K562 (cell line): ENCODE measurements around the gene LINS1. TPM values are rescaled to one million over a fixed set of nuclear protein-coding genes. Genes with fewer than 3 reads are reported as not detected.

Source experiments
- ATAC-seq: fragments of 200-7000 bp; cut with Tn5 transposase; 3 replicates; pipeline ENCODE4 v1.9.1; 2020; ENCODE audit warnings: moderate library complexity
- BruUV-seq: library from RNA; stranded (reverse); fragments of 400-500 nt; replicated peaks from 2 replicates; lab custom pipeline; 2021; lab: Mats Ljungman, UMichigan
- CTCF ChIA-PET: fragments of 300-600 bp; formaldehyde crosslinking; extraction: SDS; loops from one replicate; lab custom pipeline; 2021; ENCODE audit warnings: low intra/inter-chr PET ratio; lab: Yijun Ruan, JAX
- POLR2A ChIA-PET: fragments of 300-600, 350-650 bp; sonication (Branson Sonifier 250); formaldehyde crosslinking; extraction: SDS; loops from one replicate; lab custom pipeline; 2021; ENCODE audit warnings: antibody characterized with exemption, inconsistent platforms; lab: Yijun Ruan, JAX
- DNase-seq, 4 experiments: peaks; one replicate each; pipeline versions ENCODE4 v3.0.0 to v3.0.0-alpha.2; 2011 to 2018; ENCODE audit warnings: low spot score in 3 of 4, mixed read lengths in 3 of 4; ENCODE audit errors: extremely low read depth in 1 of 4
- FAIRE-seq: peaks from 2 replicates; lab custom pipeline; 2011; peaks lifted over from hg19 to GRCh38; lab: Jason Lieb, UNC
- H2AFZ ChIP-seq: 2 replicates; pipeline ENCODE4 v1.6.0; 2011; ENCODE audit warnings: low read depth, low read length, control low read depth, inconsistent platforms
- H3K27ac ChIP-seq: fragments of 200-600 bp; 3 replicates; pipeline ENCODE4 v1.8.0; 2011; ENCODE audit warnings: low read depth, mild to moderate bottlenecking, control low read depth, inconsistent platforms, low read length, moderate library complexity, mixed read lengths; ENCODE audit errors: extremely low read depth
- H3K27me3 ChIP-seq, 2 experiments: fragments of 300-600 bp in 1 of 2; 2 replicates in 1 of 2; 3 replicates in 1 of 2; pipeline versions ENCODE4 v1.6.0 to v1.8.0; 2011; ENCODE audit warnings: inconsistent platforms in 2 of 2, low read length in 2 of 2, mild to moderate bottlenecking in 1 of 2, mixed read lengths in 1 of 2, moderate library complexity in 1 of 2; ENCODE audit not compliant: control insufficient read depth in 2 of 2, insufficient read depth in 2 of 2
- H3K36me3 ChIP-seq: fragments of 300-600 bp; 3 replicates; pipeline ENCODE4 v1.8.0; 2011; ENCODE audit warnings: mild to moderate bottlenecking, low read length, inconsistent platforms; ENCODE audit not compliant: control insufficient read depth, insufficient read depth
- H3K4me1 ChIP-seq, 2 experiments: fragments of 200-600 bp in 1 of 2; replicated peaks in 1 of 2; 2 replicates in 1 of 2; 3 replicates in 1 of 2; pipeline versions ENCODE4 v1.5.1 to v1.8.0; 2011; ENCODE audit warnings: inconsistent platforms in 2 of 2, low read length in 2 of 2, mild to moderate bottlenecking in 1 of 2, mixed read lengths in 1 of 2, moderate library complexity in 1 of 2; ENCODE audit not compliant: control insufficient read depth in 2 of 2, insufficient read depth in 2 of 2
- H3K4me2 ChIP-seq: 2 replicates; pipeline ENCODE4 v1.6.1; 2011; ENCODE audit warnings: low read length, control low read depth, inconsistent platforms, mixed read lengths; ENCODE audit not compliant: insufficient read depth
- H3K4me3 ChIP-seq: fragments of 200-600 bp; sonication (generic), shearing (Covaris generic); 2 replicates; pipeline ENCODE4 v1.5.1; 2016; ENCODE audit warnings: control low read depth, inconsistent platforms
- H3K79me2 ChIP-seq: fragments of 200-600 bp; 3 replicates; pipeline ENCODE4 v1.8.0; 2011; ENCODE audit warnings: low read length, inconsistent platforms; ENCODE audit not compliant: control insufficient read depth, insufficient read depth
- H3K9ac ChIP-seq, 2 experiments: 2 replicates each; pipeline versions ENCODE4 v1.6.0 to v1.6.1; 2011; ENCODE audit warnings: low read depth in 2 of 2, low read length in 2 of 2, control low read depth in 1 of 2, inconsistent platforms in 1 of 2, mild to moderate bottlenecking in 1 of 2, mixed read lengths in 1 of 2; ENCODE audit not compliant: insufficient read depth in 1 of 2
- H3K9me1 ChIP-seq: one replicate; pipeline ENCODE4 v1.6.0; 2011; ENCODE audit warnings: inconsistent platforms, mild to moderate bottlenecking, low read length, moderate library complexity; ENCODE audit not compliant: control insufficient read depth, insufficient read depth
- H3K9me3 ChIP-seq: replicated peaks from 2 replicates; pipeline ENCODE4 v1.5.1; 2011; ENCODE audit warnings: low read depth, low read length, inconsistent platforms; ENCODE audit not compliant: control insufficient read depth, insufficient read depth
- H4K20me1 ChIP-seq: replicated peaks from 2 replicates; pipeline ENCODE4 v1.6.1; 2011; ENCODE audit warnings: low read length, inconsistent platforms, mixed read lengths; ENCODE audit not compliant: control insufficient read depth, insufficient read depth
- EGR1 ChIP-seq: fragments of 450-650 bp; conservative IDR thresholded peaks from 2 replicates; pipeline ENCODE4 v1.6.1; 2017; ENCODE audit warnings: mild to moderate bottlenecking
- KAT7 ChIP-seq: sonication (generic); formaldehyde crosslinking; IDR thresholded peaks from 2 replicates; pipeline ENCODE4 v1.8.0; 2022; ENCODE audit warnings: missing genetic modification reagents, mild to moderate bottlenecking, borderline replicate concordance
- NFE2 ChIP-seq: IDR thresholded peaks from 2 replicates; pipeline ENCODE4 v1.6.1; 2014; ENCODE audit warnings: antibody characterized with exemption, low read depth
- RBBP5 ChIP-seq: fragments of 200-600 bp; sonication (generic); IDR thresholded peaks from 2 replicates; pipeline ENCODE4 v1.6.1; 2012; ENCODE audit warnings: borderline replicate concordance, mild to moderate bottlenecking, low read length, control low read depth, inconsistent platforms; ENCODE audit not compliant: insufficient read depth, poor library complexity, severe bottlenecking
- SIN3A ChIP-seq, 2 experiments: fragments of 150-350 bp in 1 of 2; IDR thresholded peaks; 2 replicates each; pipeline ENCODE4 v1.6.1; 2011 to 2016; ENCODE audit warnings: borderline replicate concordance in 2 of 2, low read depth in 2 of 2, low read length in 2 of 2, mild to moderate bottlenecking in 2 of 2, moderate library complexity in 2 of 2; ENCODE audit not compliant: control insufficient read depth in 1 of 2
- STAG1 ChIP-seq: sonication (generic); formaldehyde crosslinking; IDR thresholded peaks from 2 replicates; pipeline ENCODE4 v1.5.0; 2020; ENCODE audit warnings: missing genetic modification reagents, borderline replicate concordance
- SUPT5H ChIP-seq: fragments of 450-650 bp; IDR thresholded peaks from 2 replicates; pipeline ENCODE4 v1.6.1; 2016
- TCF7L2 ChIP-seq: fragments of 150-350 bp; IDR thresholded peaks from 2 replicates; pipeline ENCODE4 v1.6.1; 2016; ENCODE audit warnings: low read depth, mild to moderate bottlenecking, low read length, moderate library complexity
- YBX1 ChIP-seq: fragments of 450-650 bp; IDR thresholded peaks from 2 replicates; pipeline ENCODE4 v1.7.1; 2016; ENCODE audit warnings: mild to moderate bottlenecking
- ZEB2 ChIP-seq: fragments of 450-650 bp; IDR thresholded peaks from 2 replicates; pipeline ENCODE4 v1.6.1; 2016
- ZNF274 ChIP-seq: IDR thresholded peaks from 2 replicates; pipeline ENCODE4 v1.6.1; 2011; ENCODE audit warnings: low read depth, mild to moderate bottlenecking, low read length, moderate library complexity, borderline replicate concordance
- ZNF785 ChIP-seq: fragments of 250-450 bp; sonication (Bioruptor Pico); IDR thresholded peaks from 2 replicates; pipeline ENCODE4 v1.4.0; 2020; ENCODE audit warnings: mild to moderate bottlenecking
- WGBS: fragments of 100-300 bp; shearing (Covaris generic); methylation state at CpG from one replicate; pipeline ENCODE4 v1.1.6; 2016; ENCODE audit warnings: low coverage, mixed read lengths; ENCODE audit not compliant: insufficient coverage; ENCODE audit errors: missing lambda C conversion rate; 5-methylcytosine and 5-hydroxymethylcytosine counted together
- in situ Hi-C: fragments of 300-500 bp; cut with MboI; formaldehyde crosslinking; loops from 4 replicates; pipeline ENCODE4 v1.15.0; 2018; ENCODE audit warnings: inconsistent platforms, mixed read lengths
- intact Hi-C: fragments of 100-400 bp; cut with micrococcal nuclease; formaldehyde crosslinking; loops from 2 replicates; pipeline ENCODE4 v1.14.2; 2022
- polyA plus RNA-seq, 8 experiments: library from polyadenylated mRNA; depleted of rRNA in 4 of 8; stranded (reverse) in 5 of 8; unstranded in 3 of 8; fragments of >200 nt; fragmentation: Nextera tagmentation in 2 of 8; fragmentation: Illumina TruSeq in 1 of 8; extraction: Ambion mirVana in 2 of 8; extraction: Trizol in 1 of 8; gene quantifications; 2 replicates each; pipeline versions ENCODE4 v1.2.1 to v1.2.3, GENCODE V29; 2011 to 2014; ENCODE audit warnings: inconsistent platforms in 1 of 8, missing spikeins in 1 of 8
- total RNA-seq, 7 experiments: library from RNA; depleted of rRNA in 6 of 7; stranded (reverse); fragments of >200 nt in 6 of 7; fragmentation: Illumina TruSeq in 2 of 7; extraction: Trizol in 2 of 7; gene quantifications; 2 replicates each; pipeline versions ENCODE4 v1.2.1 to v1.2.3, GENCODE V29; 2011 to 2021; ENCODE audit warnings: low replicate concordance in 1 of 7
- TF ChIP-seq, protein P1 (sequence below): sonication (generic); formaldehyde crosslinking; IDR thresholded peaks from 2 replicates; pipeline ENCODE4 v1.8.1; 2023; ENCODE audit warnings: missing genetic modification reagents, mild to moderate bottlenecking, borderline replicate concordance
- TF ChIP-seq, protein P2 (sequence below): fragments of 450-650 bp; IDR thresholded peaks from 2 replicates; pipeline ENCODE4 v1.7.1; 2018; ENCODE audit warnings: mild to moderate bottlenecking, low read depth; ENCODE audit not compliant: partially characterized antibody

The LINS1 gene
- total and polyA plus RNA-seq, 9 of the 15 experiments (the other 6 are each of a cell fraction or from before 2014, with no cell fraction given) = 15.4 to 31.4 (median 24.6) TPM

DNA sequence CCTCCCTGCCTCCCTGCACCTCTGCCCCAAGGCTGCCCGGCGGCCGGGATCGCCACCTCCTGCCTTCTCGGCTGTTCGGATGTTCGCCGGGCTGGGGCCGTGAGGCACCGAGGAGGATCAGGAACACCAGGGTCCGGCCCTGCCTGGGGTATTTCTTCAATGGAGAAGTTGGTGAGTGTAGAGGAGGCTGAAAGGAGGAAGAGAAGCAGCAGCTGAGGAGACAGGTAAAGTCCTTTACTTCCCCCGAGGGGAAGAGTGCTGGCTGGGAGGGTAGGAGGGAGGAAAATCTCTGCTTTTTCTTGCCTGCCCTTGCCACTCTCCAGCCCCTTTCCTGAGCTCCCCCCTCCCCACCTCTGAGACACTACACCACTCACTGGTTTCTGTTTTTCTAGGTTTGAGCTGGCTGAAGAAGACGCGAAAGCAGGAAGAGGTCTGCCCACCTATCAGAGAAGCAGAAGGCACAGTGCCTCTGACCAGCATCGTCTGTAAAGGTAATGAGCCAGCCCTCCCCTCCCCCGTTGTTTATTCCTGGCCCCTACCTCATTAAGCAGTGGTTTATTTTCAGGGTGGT is 924 bp upstream of the LINS1 start:
- POLR2A ChIA-PET = interaction anchor here (1.0 kb wide), 2 partner anchors 9 to 257 kb away, joined by 3 to 4 read pairs; no protein-coding TSS in a partner anchor
- Histone ChIP-seq H3K9ac (peak overlapping the region; percentile 58 to 94), H3K4me2 (peak overlapping the region; percentile 89), H3K27ac (peak overlapping the region; percentile 66), H3K4me1 (peaks cover 8 to 21% of the 10 kb centered on the region in 2 experiments), H3K27me3 (no peaks in the 10 kb centered on the region), H3K79me2 (peaks cover 77% of the 10 kb centered on the region), H2AFZ (peak overlapping the region; percentile 86), H3K9me3 (no peaks in the 10 kb centered on the region), H3K9me1 (no peaks in the 10 kb centered on the region), H3K36me3 (peaks cover 27% of the 10 kb centered on the region; the same call in 2 of the 3 replicates), H4K20me1 (peaks cover 3% of the 10 kb centered on the region; the same call in 1 of the 2 replicates), H3K4me3 (peak overlapping the region; percentile 66)
- BruUV-seq = no TSS peak
- in situ Hi-C loops (no loop called here), intact Hi-C loops (no loop called here)
- ATAC-seq (peak; percentile 27), FAIRE-seq (no peak), DNase-seq (peak; percentile 20 to 40 (median 32))
- CTCF ChIA-PET = no interaction called here
- WGBS = 0% methylated on average over 10 of the region's 16 CpGs
- no peak for TF ChIP-seq ZNF274
- no peak for TF ChIP-seq TCF7L2
- TF ChIP-seq RBBP5 = peak; percentile 44
- no peak for TF ChIP-seq EGR1
- 0 out of 2 replicates have a peak, but pooled peaks have one; percentile 46 for TF ChIP-seq SUPT5H
- 0 out of 2 replicates have a peak, but pooled peaks have one; percentile 15 for TF ChIP-seq ZEB2
- TF ChIP-seq NFE2 = no peak
- TF ChIP-seq, protein P1, sequence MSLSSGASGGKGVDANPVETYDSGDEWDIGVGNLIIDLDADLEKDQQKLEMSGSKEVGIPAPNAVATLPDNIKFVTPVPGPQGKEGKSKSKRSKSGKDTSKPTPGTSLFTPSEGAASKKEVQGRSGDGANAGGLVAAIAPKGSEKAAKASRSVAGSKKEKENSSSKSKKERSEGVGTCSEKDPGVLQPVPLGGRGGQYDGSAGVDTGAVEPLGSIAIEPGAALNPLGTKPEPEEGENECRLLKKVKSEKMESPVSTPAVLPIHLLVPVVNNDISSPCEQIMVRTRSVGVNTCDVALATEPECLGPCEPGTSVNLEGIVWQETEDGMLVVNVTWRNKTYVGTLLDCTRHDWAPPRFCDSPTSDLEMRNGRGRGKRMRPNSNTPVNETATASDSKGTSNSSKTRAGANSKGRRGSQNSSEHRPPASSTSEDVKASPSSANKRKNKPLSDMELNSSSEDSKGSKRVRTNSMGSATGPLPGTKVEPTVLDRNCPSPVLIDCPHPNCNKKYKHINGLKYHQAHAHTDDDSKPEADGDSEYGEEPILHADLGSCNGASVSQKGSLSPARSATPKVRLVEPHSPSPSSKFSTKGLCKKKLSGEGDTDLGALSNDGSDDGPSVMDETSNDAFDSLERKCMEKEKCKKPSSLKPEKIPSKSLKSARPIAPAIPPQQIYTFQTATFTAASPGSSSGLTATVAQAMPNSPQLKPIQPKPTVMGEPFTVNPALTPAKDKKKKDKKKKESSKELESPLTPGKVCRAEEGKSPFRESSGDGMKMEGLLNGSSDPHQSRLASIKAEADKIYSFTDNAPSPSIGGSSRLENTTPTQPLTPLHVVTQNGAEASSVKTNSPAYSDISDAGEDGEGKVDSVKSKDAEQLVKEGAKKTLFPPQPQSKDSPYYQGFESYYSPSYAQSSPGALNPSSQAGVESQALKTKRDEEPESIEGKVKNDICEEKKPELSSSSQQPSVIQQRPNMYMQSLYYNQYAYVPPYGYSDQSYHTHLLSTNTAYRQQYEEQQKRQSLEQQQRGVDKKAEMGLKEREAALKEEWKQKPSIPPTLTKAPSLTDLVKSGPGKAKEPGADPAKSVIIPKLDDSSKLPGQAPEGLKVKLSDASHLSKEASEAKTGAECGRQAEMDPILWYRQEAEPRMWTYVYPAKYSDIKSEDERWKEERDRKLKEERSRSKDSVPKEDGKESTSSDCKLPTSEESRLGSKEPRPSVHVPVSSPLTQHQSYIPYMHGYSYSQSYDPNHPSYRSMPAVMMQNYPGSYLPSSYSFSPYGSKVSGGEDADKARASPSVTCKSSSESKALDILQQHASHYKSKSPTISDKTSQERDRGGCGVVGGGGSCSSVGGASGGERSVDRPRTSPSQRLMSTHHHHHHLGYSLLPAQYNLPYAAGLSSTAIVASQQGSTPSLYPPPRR (CRISPR knock-in tag) = no peak
- TF ChIP-seq ZNF785 (CRISPR knock-in tag) = no peak
- no peak for TF ChIP-seq YBX1
- no peak; a peak in 1 of 4 replicates for TF ChIP-seq SIN3A (IDR thresholded peaks at IDR 0.05; ENCODE audit: borderline replicate concordance in 2 of 2, control insufficient read depth in 1 of 2, low read depth in 2 of 2, low read length in 2 of 2)
- TF ChIP-seq, protein P2, sequence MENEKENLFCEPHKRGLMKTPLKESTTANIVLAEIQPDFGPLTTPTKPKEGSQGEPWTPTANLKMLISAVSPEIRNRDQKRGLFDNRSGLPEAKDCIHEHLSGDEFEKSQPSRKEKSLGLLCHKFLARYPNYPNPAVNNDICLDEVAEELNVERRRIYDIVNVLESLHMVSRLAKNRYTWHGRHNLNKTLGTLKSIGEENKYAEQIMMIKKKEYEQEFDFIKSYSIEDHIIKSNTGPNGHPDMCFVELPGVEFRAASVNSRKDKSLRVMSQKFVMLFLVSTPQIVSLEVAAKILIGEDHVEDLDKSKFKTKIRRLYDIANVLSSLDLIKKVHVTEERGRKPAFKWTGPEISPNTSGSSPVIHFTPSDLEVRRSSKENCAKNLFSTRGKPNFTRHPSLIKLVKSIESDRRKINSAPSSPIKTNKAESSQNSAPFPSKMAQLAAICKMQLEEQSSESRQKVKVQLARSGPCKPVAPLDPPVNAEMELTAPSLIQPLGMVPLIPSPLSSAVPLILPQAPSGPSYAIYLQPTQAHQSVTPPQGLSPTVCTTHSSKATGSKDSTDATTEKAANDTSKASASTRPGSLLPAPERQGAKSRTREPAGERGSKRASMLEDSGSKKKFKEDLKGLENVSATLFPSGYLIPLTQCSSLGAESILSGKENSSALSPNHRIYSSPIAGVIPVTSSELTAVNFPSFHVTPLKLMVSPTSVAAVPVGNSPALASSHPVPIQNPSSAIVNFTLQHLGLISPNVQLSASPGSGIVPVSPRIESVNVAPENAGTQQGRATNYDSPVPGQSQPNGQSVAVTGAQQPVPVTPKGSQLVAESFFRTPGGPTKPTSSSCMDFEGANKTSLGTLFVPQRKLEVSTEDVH = no peak
- 0 out of 2 replicates have a peak, but pooled peaks have one; percentile 60 for TF ChIP-seq KAT7 (CRISPR knock-in tag)
- no peak for TF ChIP-seq STAG1
